ENCODE results near the gene FXYD7.

Gene FXYD7

DNA sequence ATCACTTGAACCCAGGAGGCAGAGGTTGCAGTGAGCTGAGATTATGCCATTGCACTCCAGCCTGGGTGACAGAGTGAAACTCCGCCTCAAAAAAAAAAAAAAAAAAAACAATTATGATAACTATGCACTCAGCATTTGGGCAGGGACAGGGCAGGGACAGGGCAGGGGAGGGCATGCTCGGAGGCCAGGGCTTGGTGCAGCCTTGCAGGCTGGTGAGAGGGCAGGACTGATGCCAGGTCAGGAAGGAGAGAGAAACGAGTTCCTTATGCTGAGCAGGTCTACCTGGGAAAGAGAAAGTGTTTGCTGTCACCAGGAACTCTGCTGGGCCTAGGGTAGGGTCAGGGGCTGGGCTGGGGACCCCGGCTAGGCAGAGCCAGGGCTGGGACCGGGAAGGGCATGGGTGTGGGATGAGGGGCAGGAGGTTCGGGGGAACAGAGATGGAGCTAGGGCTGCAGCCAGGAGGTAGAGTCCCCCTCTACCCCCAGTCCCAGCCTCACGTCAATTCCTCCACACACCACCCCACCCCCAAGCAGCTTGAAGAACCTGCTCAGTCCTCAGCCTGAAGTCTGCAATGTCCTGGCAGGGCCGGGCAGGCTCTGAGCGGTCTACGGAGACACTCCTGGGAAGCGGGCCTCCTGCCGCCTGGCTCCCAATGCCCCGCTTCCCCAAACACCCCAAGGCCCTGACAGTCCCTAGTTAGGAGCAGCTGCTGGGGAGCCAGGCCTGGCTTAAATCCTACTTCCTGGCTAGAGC lies 24.6 kb upstream of the FXYD7 start:
- Histone ChIP-seq H3K4me3 (ENCODE audit: low read depth in 1 of 2, low read length in 1 of 2) (no peak overlapping the region), H3K27ac (no peak overlapping the region), H3K9me3 (no peaks in the 10 kb centered on the region), H3K4me1 (ENCODE audit: control insufficient read depth in 1 of 2, insufficient read depth in 1 of 2, low read depth in 1 of 2, low read length in 1 of 2) (no peaks in the 10 kb centered on the region), H3K36me3 (no peaks in the 10 kb centered on the region), H3K27me3 (peaks cover 54% of the 10 kb centered on the region)
- TF ChIP-seq, protein P1, sequence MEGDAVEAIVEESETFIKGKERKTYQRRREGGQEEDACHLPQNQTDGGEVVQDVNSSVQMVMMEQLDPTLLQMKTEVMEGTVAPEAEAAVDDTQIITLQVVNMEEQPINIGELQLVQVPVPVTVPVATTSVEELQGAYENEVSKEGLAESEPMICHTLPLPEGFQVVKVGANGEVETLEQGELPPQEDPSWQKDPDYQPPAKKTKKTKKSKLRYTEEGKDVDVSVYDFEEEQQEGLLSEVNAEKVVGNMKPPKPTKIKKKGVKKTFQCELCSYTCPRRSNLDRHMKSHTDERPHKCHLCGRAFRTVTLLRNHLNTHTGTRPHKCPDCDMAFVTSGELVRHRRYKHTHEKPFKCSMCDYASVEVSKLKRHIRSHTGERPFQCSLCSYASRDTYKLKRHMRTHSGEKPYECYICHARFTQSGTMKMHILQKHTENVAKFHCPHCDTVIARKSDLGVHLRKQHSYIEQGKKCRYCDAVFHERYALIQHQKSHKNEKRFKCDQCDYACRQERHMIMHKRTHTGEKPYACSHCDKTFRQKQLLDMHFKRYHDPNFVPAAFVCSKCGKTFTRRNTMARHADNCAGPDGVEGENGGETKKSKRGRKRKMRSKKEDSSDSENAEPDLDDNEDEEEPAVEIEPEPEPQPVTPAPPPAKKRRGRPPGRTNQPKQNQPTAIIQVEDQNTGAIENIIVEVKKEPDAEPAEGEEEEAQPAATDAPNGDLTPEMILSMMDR (IDR thresholded peaks at IDR 0.05), result no peak

DNA sequence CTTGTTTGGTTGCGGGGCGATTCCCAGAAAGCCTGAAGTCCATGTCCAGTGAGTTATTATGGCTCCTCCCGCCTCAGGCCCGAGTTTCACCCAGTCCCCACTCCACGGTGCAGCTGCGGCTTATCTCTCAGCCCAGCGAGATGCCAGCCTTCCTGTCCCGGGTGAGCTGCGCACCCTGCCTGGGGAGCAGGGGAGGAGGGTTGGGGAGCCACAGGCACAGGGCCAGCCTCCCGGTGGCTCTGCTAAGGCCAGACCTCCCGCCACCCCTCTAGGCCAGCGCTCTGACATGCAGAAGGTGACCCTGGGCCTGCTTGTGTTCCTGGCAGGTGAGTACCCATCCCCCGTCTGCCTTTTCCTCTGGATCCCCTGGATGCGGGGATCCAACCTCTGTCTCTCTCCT lies 24.0 kb upstream of the FXYD7 start:
- Histone ChIP-seq H3K4me1 (ENCODE audit: control insufficient read depth in 1 of 2, insufficient read depth in 1 of 2, low read depth in 1 of 2, low read length in 1 of 2) (peaks cover under 1 to 1% of the 10 kb centered on the region in 2 experiments), H3K27me3 (peaks cover 54% of the 10 kb centered on the region)
- TF ChIP-seq, protein P1 (IDR thresholded peaks at IDR 0.05), result no peak

DNA sequence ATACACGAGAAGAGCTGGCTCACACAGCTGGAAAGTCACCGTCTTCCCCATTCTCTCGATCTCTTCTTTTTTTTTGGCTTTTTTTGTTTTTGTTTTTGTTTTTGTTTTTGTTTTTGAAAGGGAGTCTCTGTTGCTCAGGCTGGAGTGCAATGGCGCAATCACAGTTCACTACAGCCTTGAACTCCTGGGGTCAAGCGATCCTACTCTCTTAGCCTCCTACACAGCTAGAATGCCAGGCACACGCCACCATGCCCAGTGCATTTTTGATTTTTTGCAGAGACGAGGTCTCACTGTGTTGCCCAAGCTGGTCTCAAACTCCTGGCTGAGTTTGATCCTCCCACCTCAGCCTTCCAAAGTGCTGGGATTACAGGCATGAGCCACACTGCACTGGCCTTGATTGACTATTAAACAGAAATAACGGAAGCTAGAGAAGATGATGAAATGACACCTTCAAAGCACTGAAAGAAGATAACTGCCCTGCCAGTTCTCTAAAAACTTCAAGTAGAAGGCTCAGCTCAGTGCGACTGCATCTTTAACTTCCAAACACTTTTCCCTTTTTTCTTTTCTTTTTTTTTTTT lies 23.4 kb upstream of the FXYD7 start:
- TF ChIP-seq, protein P1 (IDR thresholded peaks at IDR 0.05), result no peak
- Histone ChIP-seq H3K27me3 (peaks cover 51% of the 10 kb centered on the region), H3K4me1 (ENCODE audit: control insufficient read depth in 1 of 2, insufficient read depth in 1 of 2, low read depth in 1 of 2, low read length in 1 of 2) (peaks cover 6 to 7% of the 10 kb centered on the region in 2 experiments), H3K27ac (no peak overlapping the region), H3K9me3 (no peaks in the 10 kb centered on the region), H3K4me3 (ENCODE audit: low read depth in 1 of 2, low read length in 1 of 2) (no peak overlapping the region), H3K36me3 (no peaks in the 10 kb centered on the region)

More for the DNA sequence above, 24.0 kb upstream of the FXYD7 start:
- no peak overlapping the region for H3K27ac ChIP-seq
- no peaks in the 10 kb centered on the region for H3K9me3 ChIP-seq
- no peaks in the 10 kb centered on the region for H3K36me3 ChIP-seq
- no peak overlapping the region for H3K4me3 ChIP-seq (ENCODE audit: low read depth in 1 of 2, low read length in 1 of 2)

DNA sequence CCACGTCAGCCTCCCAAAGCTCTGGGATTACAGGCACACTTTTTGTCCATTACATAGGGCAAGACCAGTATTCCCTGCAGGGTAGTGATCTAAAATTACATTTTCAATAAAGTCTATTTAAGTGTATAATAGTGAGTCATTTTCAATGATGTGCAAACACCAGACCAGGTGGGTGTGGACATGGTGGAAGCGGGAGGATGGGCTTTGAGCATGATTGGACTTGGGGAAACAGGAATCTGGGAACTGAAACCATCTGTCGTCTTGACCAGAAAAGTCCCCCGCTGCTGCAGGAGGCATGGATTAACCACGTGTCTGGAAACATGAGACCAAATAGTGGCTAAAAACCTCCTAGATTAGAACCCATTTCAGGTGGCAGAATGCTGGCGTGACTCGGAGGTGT lies 22.6 kb upstream of the FXYD7 start:
- Histone ChIP-seq H3K27ac (no peak overlapping the region), H3K4me1 (ENCODE audit: control insufficient read depth in 1 of 2, insufficient read depth in 1 of 2, low read depth in 1 of 2, low read length in 1 of 2) (peaks cover 8 to 9% of the 10 kb centered on the region in 2 experiments)

DNA sequence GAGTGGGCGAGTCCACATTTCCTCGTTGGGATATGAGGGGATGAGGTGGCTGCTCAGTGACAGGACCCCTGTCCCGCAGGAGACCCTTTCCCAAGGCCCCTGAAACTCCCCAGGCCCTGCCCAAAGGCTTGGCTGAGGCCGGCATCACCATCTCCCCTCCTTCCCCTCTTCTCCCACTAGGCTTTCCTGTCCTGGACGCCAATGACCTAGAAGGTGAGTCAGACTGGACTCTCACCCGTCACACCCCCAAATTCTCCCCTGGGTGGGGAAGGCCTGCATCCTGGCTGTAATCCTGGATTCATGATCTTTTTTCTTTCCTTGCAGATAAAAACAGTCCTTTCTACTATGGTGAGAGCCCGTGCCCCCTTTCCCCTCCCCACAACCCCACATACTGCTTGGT lies 22.2 kb upstream of the FXYD7 start:
- Histone ChIP-seq H3K27ac (no peak overlapping the region), H3K27me3 (peaks cover 39% of the 10 kb centered on the region), H3K36me3 (no peaks in the 10 kb centered on the region), H3K9me3 (no peaks in the 10 kb centered on the region), H3K4me3 (ENCODE audit: low read depth in 1 of 2, low read length in 1 of 2) (no peak overlapping the region), H3K4me1 (ENCODE audit: control insufficient read depth in 1 of 2, insufficient read depth in 1 of 2, low read depth in 1 of 2, low read length in 1 of 2) (peaks cover 8 to 9% of the 10 kb centered on the region in 2 experiments)
- TF ChIP-seq, protein P1 (IDR thresholded peaks at IDR 0.05), result no peak

More for the DNA sequence above, 22.6 kb upstream of the FXYD7 start:
- Histone ChIP-seq H3K4me3 (ENCODE audit: low read depth in 1 of 2, low read length in 1 of 2) (no peak overlapping the region), H3K27me3 (peaks cover 43% of the 10 kb centered on the region), H3K9me3 (no peaks in the 10 kb centered on the region), H3K36me3 (no peaks in the 10 kb centered on the region)
- TF ChIP-seq, protein P1 (IDR thresholded peaks at IDR 0.05), result no peak
